Central memory CD8-positive, alpha-beta T cell (primary cell): ENCODE results near the gene RCOR1.

Experiments
- ATAC-seq: fragments of 150-1000 bp; cut with Tn5 transposase; replicated peaks from 2 replicates; pipeline ENCODE4 v1.10.0; 2022; ENCODE audit warnings: mild to moderate bottlenecking, moderate FRiP score, moderate number of reproducible peaks; ENCODE audit not compliant: poor library complexity, severe bottlenecking; ENCODE audit errors: extremely low read depth
- DNase-seq, 2 donors: peaks; one replicate each; pipeline ENCODE4 v3.0.0; 2021; ENCODE audit warnings: low spot score in 2 of 2
- H3K27ac Mint-ChIP-seq: one replicate; pipeline ENCODE4 v1.8.0; 2022; ENCODE audit warnings: low read depth, mild to moderate bottlenecking, moderate library complexity, mixed read lengths
- H3K27me3 Mint-ChIP-seq: one replicate; pipeline ENCODE4 v1.8.0; 2022; ENCODE audit warnings: mixed read lengths
- H3K36me3 Mint-ChIP-seq: one replicate; pipeline ENCODE4 v1.8.0; 2022; ENCODE audit warnings: mild to moderate bottlenecking, moderate library complexity, mixed read lengths; ENCODE audit not compliant: insufficient read depth
- H3K4me1 Mint-ChIP-seq: one replicate; pipeline ENCODE4 v1.8.0; 2022; ENCODE audit warnings: mixed read lengths
- H3K4me3 Mint-ChIP-seq: one replicate; pipeline ENCODE4 v1.8.0; 2022; ENCODE audit warnings: mild to moderate bottlenecking, moderate library complexity, mixed read lengths
- H3K9me3 Mint-ChIP-seq: one replicate; pipeline ENCODE4 v1.8.0; 2022; ENCODE audit warnings: mixed read lengths

The RCOR1 gene

DNA sequence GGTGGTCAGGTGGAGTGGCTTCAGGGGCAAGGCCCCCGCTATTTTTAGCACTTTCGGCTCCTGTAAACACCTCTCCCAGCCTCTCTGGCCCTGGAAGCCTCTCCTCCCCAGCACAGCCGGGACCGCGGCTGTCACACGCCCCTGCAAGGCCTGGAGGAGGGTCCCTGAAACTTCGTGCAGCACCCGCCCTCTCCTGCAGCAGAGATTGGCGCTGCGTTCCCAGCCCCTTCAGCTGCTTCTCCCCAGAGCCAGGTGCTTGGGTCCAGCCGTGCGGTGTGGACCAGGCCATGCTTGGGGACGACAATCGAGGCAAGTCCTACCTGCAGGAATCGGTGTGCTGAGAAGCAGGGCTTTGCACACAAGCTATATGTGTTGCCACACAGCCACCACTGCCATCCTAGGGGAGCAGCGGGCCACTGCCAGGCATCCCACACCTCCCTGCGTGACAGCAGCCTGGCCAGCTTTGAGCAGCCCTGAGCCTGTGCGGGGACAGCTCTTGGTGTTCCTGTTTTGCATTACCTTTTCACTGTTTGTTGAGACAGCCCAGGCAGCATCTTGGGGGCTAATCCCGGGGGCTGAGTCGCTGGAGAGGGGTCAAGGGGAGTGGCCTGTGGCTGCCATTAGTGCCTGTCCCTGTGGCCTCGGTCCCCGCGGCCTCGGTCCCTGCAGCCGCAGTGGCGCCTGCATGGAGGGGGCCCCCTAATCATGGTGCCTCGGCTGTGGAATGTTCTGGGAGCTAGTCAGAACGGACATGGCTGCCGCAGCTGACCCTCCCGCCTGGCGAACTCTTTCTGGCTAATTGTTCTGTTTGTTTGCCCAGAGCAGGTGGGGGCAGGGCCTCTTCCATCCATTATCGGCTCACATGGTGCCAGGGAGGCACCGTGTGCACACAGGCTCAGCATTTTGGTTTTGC lies 157.2 kb downstream of the RCOR1 start:
- H3K4me1 Mint-ChIP-seq, result no peaks in the 10 kb centered on the region
- H3K9me3 Mint-ChIP-seq, result no peaks in the 10 kb centered on the region
- no peak for DNase-seq
- H3K27me3 Mint-ChIP-seq, result no peaks in the 10 kb centered on the region
- H3K36me3 Mint-ChIP-seq, result peaks cover 4% of the 10 kb centered on the region
- no peak overlapping the region for H3K27ac Mint-ChIP-seq
- no peak overlapping the region for H3K4me3 Mint-ChIP-seq
- ATAC-seq, result no peak

DNA sequence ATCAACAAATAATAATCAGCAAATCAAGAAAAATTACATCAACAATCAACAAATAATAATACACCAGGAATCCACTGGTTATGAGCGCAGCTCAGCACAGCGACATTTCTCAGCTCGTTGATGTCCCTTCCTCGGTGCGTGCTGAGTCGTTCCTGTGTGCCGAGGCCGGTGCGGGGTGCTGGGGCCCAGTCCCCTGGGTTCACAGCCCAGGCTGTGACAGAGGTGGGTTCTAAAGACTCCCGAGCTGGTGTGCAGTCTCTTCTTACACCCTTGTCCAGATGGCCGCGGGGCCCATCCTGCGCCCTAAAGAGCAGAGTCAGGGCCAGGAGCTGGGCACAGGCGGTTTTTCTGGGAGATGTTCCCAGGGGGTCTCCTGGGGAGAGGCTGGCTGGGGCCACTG lies 157.9 kb downstream of the RCOR1 start:
- no peaks in the 10 kb centered on the region for H3K9me3 Mint-ChIP-seq
- H3K27ac Mint-ChIP-seq, result no peak overlapping the region
- H3K4me1 Mint-ChIP-seq, result no peaks in the 10 kb centered on the region
- H3K27me3 Mint-ChIP-seq, result no peaks in the 10 kb centered on the region
- DNase-seq (no peak), ATAC-seq (no peak)
- peaks cover 4% of the 10 kb centered on the region for H3K36me3 Mint-ChIP-seq
- no peak overlapping the region for H3K4me3 Mint-ChIP-seq

DNA sequence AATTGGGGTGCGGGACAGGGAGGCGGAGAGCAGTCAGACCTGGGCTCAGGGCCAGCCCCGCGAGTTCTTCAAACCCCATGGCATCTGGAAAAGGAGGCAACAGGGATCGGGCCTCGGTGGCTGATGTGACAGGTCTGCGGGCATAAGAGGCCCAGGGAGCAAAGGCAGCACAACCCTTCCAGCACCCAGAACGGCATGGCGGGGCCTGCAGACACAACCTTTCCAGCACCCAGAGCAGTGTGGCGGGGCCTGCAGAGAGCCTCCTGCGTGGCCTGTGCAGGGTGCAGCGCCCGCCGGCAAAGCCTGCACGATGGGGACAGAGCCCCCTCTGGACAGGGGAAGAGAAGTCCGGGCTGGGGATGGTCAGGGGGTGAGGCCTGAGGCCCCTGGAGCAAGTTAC lies 158.6 kb downstream of the RCOR1 start:
- no peaks in the 10 kb centered on the region for H3K27me3 Mint-ChIP-seq

DNA sequence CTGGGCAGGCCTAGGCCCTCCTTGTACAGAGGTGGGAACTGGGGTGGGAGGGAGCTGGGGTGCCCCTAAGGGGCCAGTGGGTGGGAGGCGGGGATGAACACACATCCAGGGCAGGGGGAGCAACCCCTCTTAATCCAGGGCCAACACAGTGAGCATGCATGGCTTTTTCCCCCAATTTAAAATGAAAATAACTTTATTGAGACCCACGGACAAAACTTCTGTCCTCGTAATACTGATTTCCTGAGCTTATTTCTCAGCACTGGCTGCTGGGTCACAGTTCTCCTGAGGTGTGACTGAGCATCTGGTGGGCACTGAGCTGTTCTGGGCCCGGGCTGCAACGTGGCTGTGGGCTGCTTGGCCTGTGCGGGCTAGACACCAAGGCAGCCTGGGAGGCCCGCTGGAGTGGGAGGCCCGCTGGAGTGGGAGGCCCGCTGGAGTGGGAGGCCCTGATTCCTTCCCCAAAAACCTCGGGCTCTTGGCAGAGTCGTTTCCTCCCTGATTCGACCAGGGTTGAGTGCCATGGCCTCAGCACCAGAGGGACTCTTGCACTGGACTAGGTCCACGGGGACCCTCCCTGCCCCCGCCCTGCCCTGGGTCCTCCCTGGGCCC lies 159.9 kb downstream of the RCOR1 start:
- Mint-ChIP-seq H3K4me3 (no peak overlapping the region), H3K27me3 (no peaks in the 10 kb centered on the region), H3K4me1 (no peaks in the 10 kb centered on the region), H3K36me3 (peaks cover 1% of the 10 kb centered on the region), H3K9me3 (no peaks in the 10 kb centered on the region), H3K27ac (no peak overlapping the region)
- DNase-seq (no peak), ATAC-seq (no peak)

More for the DNA sequence above, 158.6 kb downstream of the RCOR1 start:
- Mint-ChIP-seq H3K9me3 (no peaks in the 10 kb centered on the region), H3K4me3 (no peak overlapping the region), H3K36me3 (peaks cover 4% of the 10 kb centered on the region), H3K4me1 (no peaks in the 10 kb centered on the region), H3K27ac (no peak overlapping the region)
- no peak for DNase-seq
- no peak for ATAC-seq

DNA sequence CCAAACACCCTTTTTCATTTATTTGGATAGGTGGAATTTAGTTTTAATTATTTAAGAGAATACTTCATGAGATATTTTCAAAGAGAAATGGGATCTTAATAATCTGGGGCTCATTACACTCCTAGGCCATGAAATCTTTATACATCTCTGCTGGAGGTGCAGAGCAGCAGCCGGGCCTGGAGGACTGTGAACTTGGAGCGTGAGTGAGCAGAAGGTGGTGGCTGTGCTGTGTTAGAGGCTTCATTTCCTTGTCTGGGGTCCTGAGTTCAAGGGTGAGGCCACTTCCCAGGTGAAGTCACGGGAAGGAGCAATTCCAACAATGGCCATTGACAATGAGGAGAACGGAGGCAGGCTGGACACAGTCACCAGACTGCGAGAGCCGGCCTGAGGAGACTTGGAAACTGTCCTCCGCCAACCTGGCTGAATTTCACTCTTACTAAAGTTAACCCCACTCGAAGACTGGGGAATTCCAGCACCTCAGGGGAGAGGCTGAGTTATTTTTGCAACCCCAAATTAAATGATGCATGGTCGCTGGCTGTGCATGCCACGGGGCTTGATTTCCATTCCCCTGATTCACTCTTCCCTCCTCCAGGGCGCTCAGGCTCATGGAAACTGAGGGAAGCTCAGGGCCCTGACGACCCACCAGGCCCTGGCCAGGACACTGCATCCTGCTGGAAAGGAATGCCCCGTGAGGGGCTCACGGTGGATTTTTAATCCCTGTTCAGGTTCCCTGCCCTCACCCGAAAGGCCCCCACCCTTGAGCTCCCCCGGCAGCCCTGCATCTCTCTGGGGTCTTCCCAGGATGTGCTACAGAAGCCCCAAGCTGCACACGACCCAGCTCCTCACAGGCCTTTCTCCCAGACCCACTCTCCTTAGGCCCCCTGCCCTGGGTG lies 162.2 kb downstream of the RCOR1 start:
- no peak for ATAC-seq
- no peak overlapping the region for H3K4me3 Mint-ChIP-seq
- no peaks in the 10 kb centered on the region for H3K27me3 Mint-ChIP-seq
- peaks cover 3% of the 10 kb centered on the region for H3K36me3 Mint-ChIP-seq
- H3K4me1 Mint-ChIP-seq, result no peaks in the 10 kb centered on the region
- no peak overlapping the region for H3K27ac Mint-ChIP-seq
- DNase-seq, result no peak
- no peaks in the 10 kb centered on the region for H3K9me3 Mint-ChIP-seq

DNA sequence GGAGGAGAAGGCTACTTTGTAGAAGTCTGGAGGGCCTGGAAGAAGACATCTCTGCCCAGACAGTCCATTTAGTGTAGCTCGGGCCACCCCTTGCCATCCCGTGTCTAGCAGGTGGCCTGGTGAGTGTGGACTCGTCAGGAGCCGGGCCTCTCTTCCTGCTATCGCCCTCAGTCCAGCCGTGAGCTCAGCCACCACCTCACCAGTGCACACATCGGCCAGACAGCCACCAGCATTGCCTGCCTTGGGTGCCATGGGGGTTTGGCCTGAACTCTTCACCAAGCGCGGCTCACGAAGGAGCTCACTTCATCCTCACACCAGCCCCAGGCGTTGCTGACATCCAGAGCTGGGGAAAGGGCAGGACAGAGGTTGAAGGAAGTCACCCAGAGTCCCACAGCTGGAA lies 165.2 kb downstream of the RCOR1 start:
- Mint-ChIP-seq H3K4me3 (no peak overlapping the region), H3K4me1 (no peaks in the 10 kb centered on the region), H3K9me3 (no peaks in the 10 kb centered on the region), H3K36me3 (peaks cover 2% of the 10 kb centered on the region), H3K27me3 (no peaks in the 10 kb centered on the region), H3K27ac (no peak overlapping the region)
- ATAC-seq (no peak), DNase-seq (no peak)

DNA sequence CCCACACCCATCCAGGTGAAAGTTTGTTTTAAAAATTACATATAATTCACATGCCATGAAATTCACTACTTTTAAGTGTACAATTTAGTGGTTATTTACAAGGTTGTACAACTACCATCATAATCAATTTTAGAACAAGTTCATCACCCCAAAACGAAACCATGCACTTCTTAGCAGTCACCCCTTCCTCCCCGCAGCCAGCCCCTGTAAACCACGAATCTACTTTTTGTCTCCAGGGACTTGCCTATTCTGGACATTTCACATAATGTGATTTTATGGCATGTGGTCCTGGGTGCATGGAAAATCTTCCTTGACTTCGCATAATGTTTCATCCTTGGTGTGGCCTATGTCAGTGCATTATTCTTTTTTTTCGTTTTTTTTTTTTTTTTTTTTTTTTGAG lies 165.6 kb downstream of the RCOR1 start:
- Mint-ChIP-seq H3K27ac (no peak overlapping the region), H3K9me3 (no peaks in the 10 kb centered on the region), H3K4me1 (no peaks in the 10 kb centered on the region), H3K4me3 (no peak overlapping the region), H3K27me3 (no peaks in the 10 kb centered on the region), H3K36me3 (peaks cover 2% of the 10 kb centered on the region)
- DNase-seq, result no peak
- no peak for ATAC-seq

DNA sequence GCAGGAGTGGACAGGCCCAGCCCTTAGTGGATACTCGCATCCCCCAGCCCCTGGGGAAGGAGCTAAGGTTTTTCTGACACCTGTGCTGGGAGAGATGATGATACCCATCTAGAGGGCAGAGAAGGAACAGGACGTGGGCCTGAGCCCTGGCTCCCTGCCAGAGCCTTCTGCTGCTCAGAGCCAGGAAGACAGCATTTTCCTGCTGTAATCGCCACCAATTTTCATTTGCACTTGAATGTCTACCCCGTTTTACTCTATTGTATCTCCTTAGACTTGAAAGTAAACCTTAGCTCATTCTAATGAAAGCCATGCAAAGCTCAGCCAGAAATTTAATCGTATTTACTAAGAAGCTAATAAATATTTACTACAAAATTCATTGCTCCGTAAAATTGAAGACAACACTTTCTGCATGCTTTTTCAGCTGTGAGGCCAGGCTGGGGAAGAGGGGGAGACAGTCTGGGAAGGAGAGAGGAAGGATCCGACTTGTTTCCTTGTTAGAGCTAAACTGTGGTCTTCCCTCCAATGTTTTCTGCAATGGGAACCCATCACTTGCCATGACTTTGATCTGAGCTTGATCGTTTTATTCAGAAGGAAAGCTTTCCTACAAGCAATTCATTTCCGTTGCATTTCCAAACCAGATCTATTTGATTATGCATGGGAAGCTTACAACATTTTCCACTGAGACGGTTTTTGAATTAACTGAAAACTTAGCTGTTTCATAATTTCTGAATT lies 167.2 kb downstream of the RCOR1 start:
- ATAC-seq (no peak), DNase-seq (no peak)
- Mint-ChIP-seq H3K4me1 (no peaks in the 10 kb centered on the region), H3K4me3 (no peak overlapping the region), H3K27ac (no peak overlapping the region), H3K9me3 (no peaks in the 10 kb centered on the region), H3K36me3 (peaks cover 2% of the 10 kb centered on the region), H3K27me3 (no peaks in the 10 kb centered on the region)

DNA sequence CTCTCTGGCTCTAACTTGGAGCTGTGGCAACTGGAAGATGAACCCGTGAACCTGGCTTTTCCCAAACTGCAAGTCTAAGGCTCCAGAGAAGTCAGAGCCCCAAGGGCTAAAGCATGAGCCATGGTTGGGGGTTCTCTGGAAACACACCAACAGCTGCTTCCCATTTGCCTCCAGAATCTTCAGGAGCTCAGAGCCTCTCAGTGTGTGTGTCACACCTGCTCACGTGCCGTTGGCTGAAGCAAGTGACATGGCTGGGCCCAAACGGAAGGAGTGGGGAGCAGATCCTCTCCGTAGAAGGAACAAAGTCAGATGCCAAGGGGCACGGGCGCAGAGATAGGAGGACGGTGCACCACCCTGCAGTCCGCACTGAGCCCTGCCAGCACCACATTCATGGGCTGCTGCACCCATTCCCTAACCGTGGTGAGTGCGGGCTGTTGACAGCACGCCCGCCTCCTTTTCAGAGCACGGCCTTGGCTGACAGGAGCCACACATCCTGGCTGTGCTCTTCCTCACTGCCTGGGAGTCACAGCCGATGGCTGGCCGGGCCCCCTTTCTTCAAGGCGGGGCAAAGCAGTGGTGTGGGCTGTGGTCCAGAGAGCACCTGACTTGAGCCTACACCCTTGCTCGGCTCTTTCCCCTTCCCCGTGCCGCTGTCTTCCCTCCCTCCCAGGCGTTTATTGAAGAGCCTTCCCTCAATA lies 168.2 kb downstream of the RCOR1 start:
- peaks cover 2% of the 10 kb centered on the region for H3K36me3 Mint-ChIP-seq
- DNase-seq (no peak), ATAC-seq (no peak)
- H3K27me3 Mint-ChIP-seq, result no peaks in the 10 kb centered on the region
- H3K27ac Mint-ChIP-seq, result no peak overlapping the region
- no peaks in the 10 kb centered on the region for H3K9me3 Mint-ChIP-seq
- H3K4me1 Mint-ChIP-seq, result no peaks in the 10 kb centered on the region
- H3K4me3 Mint-ChIP-seq, result no peak overlapping the region

DNA sequence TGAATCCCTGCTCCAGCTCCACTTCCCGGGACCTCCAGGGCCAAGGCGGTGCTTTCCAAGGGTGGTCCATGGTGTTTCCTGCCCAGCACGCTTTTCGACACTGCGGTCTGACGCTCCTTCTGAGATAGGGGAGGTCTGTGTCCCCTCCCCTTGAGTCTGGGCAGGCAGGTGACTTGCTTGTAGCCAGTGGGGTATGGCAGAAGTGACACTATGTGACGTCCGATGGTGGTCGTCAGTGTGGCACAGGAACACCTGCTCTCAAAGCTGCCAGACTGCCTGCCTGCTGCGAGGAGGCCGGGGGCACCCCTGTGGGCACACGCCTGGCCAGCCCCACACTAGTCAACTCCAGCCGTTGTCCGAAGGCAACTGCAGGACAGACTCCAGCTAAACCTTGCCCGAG lies 168.8 kb downstream of the RCOR1 start:
- Mint-ChIP-seq H3K27ac (no peak overlapping the region), H3K36me3 (peaks cover 2% of the 10 kb centered on the region), H3K4me3 (no peak overlapping the region), H3K27me3 (no peaks in the 10 kb centered on the region), H3K4me1 (no peaks in the 10 kb centered on the region), H3K9me3 (no peaks in the 10 kb centered on the region)
- no peak for ATAC-seq
- DNase-seq, result no peak

DNA sequence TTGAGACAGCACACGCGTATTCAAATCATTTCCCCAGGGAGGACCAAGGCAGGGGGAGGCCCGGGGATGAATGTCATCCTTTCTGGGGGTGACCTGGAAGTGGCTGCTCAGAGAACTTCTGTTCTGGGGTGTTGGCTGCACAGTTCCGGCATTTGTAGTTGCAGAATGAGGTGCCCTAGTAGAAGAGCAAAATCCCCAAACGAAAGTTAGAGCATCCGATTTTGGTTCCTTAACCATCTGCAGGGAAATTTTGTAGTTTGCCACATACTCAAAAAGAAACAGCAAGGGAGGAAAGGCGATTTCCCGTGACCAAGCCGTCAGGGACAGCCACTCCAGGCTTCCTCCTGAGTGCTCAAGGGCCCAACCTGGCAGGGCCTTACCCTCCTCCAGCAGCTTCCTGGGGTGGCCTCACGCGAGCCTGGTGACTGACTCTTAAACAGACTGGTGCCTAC lies 171.8 kb downstream of the RCOR1 start:
- H3K9me3 Mint-ChIP-seq, result no peaks in the 10 kb centered on the region
- H3K36me3 Mint-ChIP-seq, result peaks cover 1% of the 10 kb centered on the region
- DNase-seq (no peak), ATAC-seq (no peak)
- no peaks in the 10 kb centered on the region for H3K27me3 Mint-ChIP-seq
- no peaks in the 10 kb centered on the region for H3K4me1 Mint-ChIP-seq
- H3K27ac Mint-ChIP-seq, result no peak overlapping the region
- no peak overlapping the region for H3K4me3 Mint-ChIP-seq
